ENCODE measurements around the gene ARL2BP.

Gene ARL2BP

GRCh38 chr16:57289391-57290257 is 44.6 kb downstream of the ARL2BP start:
- Histone ChIP-seq H3K27ac (no peak overlapping the region), H3K4me3 (no peak overlapping the region), H3K4me1 (peaks cover 0 to 7% (median 6%) of the 10 kb centered on the region in 4 donors), H3K9me3 (no peaks in the 10 kb centered on the region), H3K36me3 (no peaks in the 10 kb centered on the region), H3K27me3 (peaks cover 0 to 7% of the 10 kb centered on the region in 2 donors)
- DNase-seq, result no peak
- intact Hi-C loops (cut with DNase I; ENCODE audit: low total_unique reads), result loop anchor here (5.0 kb wide), 1 partner anchor 202 kb away; no protein-coding TSS in a partner anchor
- TF ChIP-seq, protein P1, sequence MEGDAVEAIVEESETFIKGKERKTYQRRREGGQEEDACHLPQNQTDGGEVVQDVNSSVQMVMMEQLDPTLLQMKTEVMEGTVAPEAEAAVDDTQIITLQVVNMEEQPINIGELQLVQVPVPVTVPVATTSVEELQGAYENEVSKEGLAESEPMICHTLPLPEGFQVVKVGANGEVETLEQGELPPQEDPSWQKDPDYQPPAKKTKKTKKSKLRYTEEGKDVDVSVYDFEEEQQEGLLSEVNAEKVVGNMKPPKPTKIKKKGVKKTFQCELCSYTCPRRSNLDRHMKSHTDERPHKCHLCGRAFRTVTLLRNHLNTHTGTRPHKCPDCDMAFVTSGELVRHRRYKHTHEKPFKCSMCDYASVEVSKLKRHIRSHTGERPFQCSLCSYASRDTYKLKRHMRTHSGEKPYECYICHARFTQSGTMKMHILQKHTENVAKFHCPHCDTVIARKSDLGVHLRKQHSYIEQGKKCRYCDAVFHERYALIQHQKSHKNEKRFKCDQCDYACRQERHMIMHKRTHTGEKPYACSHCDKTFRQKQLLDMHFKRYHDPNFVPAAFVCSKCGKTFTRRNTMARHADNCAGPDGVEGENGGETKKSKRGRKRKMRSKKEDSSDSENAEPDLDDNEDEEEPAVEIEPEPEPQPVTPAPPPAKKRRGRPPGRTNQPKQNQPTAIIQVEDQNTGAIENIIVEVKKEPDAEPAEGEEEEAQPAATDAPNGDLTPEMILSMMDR (IDR thresholded peaks at IDR 0.05), result no peak

DNA sequence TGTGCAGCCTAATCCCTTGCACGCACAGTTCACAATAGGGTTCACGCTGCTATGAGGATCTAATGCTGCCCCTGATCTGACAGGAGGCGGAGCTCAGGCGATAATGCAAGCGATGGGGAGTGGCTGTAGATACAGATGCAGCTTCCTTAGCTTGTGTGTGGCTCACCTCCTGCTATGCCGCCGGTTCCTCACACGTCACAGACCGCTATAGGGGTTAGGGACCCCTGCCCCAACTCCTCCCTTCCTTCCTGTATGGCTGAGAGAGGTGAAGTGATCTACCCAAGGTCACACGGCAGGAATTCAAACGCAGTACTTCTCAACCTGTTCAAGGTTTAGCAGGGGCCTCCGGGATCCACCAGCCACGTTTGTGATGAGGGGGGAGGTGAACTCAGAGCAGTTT is 52.8 kb downstream of the ARL2BP start:
- intact Hi-C loops (cut with DNase I; ENCODE audit: low total_unique reads), result no loop called here

GRCh38 chr16:57299009-57299718 is 54.1 kb downstream of the ARL2BP start:
- Histone ChIP-seq H3K4me3 (peak overlapping the region; percentile 50 to 55), H3K27ac (peak overlapping the region; percentile 89), H3K9me3 (no peaks in the 10 kb centered on the region), H3K4me1 (peaks cover 0 to 28% (median 14%) of the 10 kb centered on the region in 4 donors), H3K27me3 (no peaks in the 10 kb centered on the region), H3K36me3 (no peaks in the 10 kb centered on the region)
- TF ChIP-seq, protein P1 (IDR thresholded peaks at IDR 0.05), result no peak
- peak; percentile 76 to 80 for DNase-seq
- intact Hi-C loops (cut with DNase I; ENCODE audit: low total_unique reads), result no loop called here

More for the DNA sequence above, 52.8 kb downstream of the ARL2BP start:
- H3K36me3 ChIP-seq, result no peaks in the 10 kb centered on the region
- H3K27me3 ChIP-seq, result no peaks in the 10 kb centered on the region
- no peak overlapping the region for H3K4me3 ChIP-seq
- peaks cover 0 to 21% (median 9%) of the 10 kb centered on the region in 4 donors for H3K4me1 ChIP-seq
- DNase-seq, result no peak
- no peak overlapping the region for H3K27ac ChIP-seq
- TF ChIP-seq, protein P1 (IDR thresholded peaks at IDR 0.05), result no peak
- no peaks in the 10 kb centered on the region for H3K9me3 ChIP-seq

GRCh38 chr16:57299719-57300386 is 54.8 kb downstream of the ARL2BP start:
- DNase-seq, result peak; percentile 92 to 95
- intact Hi-C loops (cut with DNase I; ENCODE audit: low total_unique reads), result loop anchor here (10.0 kb wide), 2 partner anchors 235 to 505 kb away; partner anchors contain the start of genes CCDC102A and KIFC3
- Histone ChIP-seq H3K27ac (peak overlapping the region; percentile 89), H3K4me3 (peak overlapping the region; percentile 50 to 55), H3K27me3 (no peaks in the 10 kb centered on the region), H3K9me3 (no peaks in the 10 kb centered on the region), H3K36me3 (no peaks in the 10 kb centered on the region), H3K4me1 (peaks cover 0 to 35% (median 21%) of the 10 kb centered on the region in 4 donors)
- TF ChIP-seq, protein P1 (IDR thresholded peaks at IDR 0.05), result peak; percentile 55 to 85

All from tibial artery (tissue), 4 donors.